Body of pancreas (tissue), 4 donors: ENCODE results near the gene APLP1. TPM values are rescaled to one million over a fixed set of nuclear protein-coding genes. Genes with fewer than 3 reads are reported as not detected.
A peak's percentile ranks its signal among the peaks of the same experiment; 100 is the strongest.

ENCODE experiments used
- ATAC-seq: fragments of 150-250 bp; one replicate; pipeline ENCODE4 v1.9.1; 2016
- DNase-seq, 4 donors: peaks; one replicate each; pipeline ENCODE4 v3.0.0-alpha.2; 2019
- H3K27ac ChIP-seq, 4 donors: fragments of 200-600 bp; sonication (generic); 1 replicate in 3 of 4; 2 replicates in 1 of 4; pipeline versions ENCODE4 v1.5.1 to v1.6.1; 2016 to 2019; ENCODE audit warnings: mild to moderate bottlenecking in 1 of 4, mixed read lengths in 1 of 4, moderate library complexity in 1 of 4
- H3K27me3 ChIP-seq, 2 donors: fragments of 200-600 bp; sonication (generic); one replicate each; pipeline ENCODE4 v1.6.0; 2016; ENCODE audit warnings: mild to moderate bottlenecking in 1 of 2
- H3K36me3 ChIP-seq, 2 donors: fragments of 200-600 bp; sonication (generic); replicated peaks in 1 of 2; 2 replicates each; pipeline ENCODE4 v1.5.1; 2016; ENCODE audit warnings: low read depth in 2 of 2; ENCODE audit not compliant: insufficient read depth in 1 of 2
- H3K4me1 ChIP-seq: fragments of 200-600 bp; sonication (generic); one replicate; pipeline ENCODE4 v1.6.0; 2016
- H3K4me3 ChIP-seq, 2 donors: fragments of 200-600 bp; sonication (generic); 1 replicate in 1 of 2; 2 replicates in 1 of 2; pipeline ENCODE4 v1.5.1; 2016 to 2019
- H3K9me3 ChIP-seq, 3 donors: fragments of 200-600 bp; sonication (generic); 1 replicate in 2 of 3; 2 replicates in 1 of 3; pipeline ENCODE4 v1.5.1; 2016
- CTCF ChIP-seq, 7 experiments: fragments of 450-650 bp in 4 of 7; fragments of 200-600 bp in 3 of 7; sonication (generic) in 3 of 7; IDR thresholded peaks; one replicate each; pipeline ENCODE4 v1.5.1; 2016 to 2019; ENCODE audit warnings: antibody characterized with exemption in 7 of 7
- POLR2A ChIP-seq, 3 donors: fragments of 450-650 bp; IDR thresholded peaks; one replicate each; pipeline ENCODE4 v1.6.1; 2016; ENCODE audit warnings: antibody characterized with exemption in 3 of 3, mild to moderate bottlenecking in 2 of 3
- WGBS, 2 donors: methylation state at CpG; one replicate each; pipeline ENCODE4 v1.1.5; 2017; 5-methylcytosine and 5-hydroxymethylcytosine counted together
- intact Hi-C: fragments of 100-400 bp; cut with DNase I; formaldehyde crosslinking; loops from one replicate; pipeline ENCODE4 v1.15.1; 2023
- total RNA-seq, 2 donors: library from RNA; depleted of rRNA; stranded (reverse); fragments of >200 nt; gene quantifications; one replicate each; pipeline ENCODE4 v1.1.0, GENCODE V29; 2016

Gene APLP1
- total RNA-seq, 2 donors from 2014 or later = 40.9 to 47.0 TPM

GRCh38 chr19:35842666-35843272 is 25.6 kb upstream of the APLP1 start:
- H3K9me3 ChIP-seq = no peaks in the 10 kb centered on the region
- DNase-seq (no peak), ATAC-seq (no peak)
- 86 to 90% methylated on average over 4 of the region's 4 CpGs for WGBS, 2 donors
- H3K27me3 ChIP-seq = no peaks in the 10 kb centered on the region
- no peaks in the 10 kb centered on the region for H3K36me3 ChIP-seq
- no peak for TF ChIP-seq CTCF (IDR thresholded peaks at IDR 0.05)
- no peak for TF ChIP-seq POLR2A (IDR thresholded peaks at IDR 0.05)
- intact Hi-C loops = no loop called here
- H3K4me3 ChIP-seq = no peak overlapping the region
- peaks cover 21% of the 10 kb centered on the region for H3K4me1 ChIP-seq
- H3K27ac ChIP-seq = no peak overlapping the region

- peaks cover 21% of the 10 kb centered on the region for H3K4me1 ChIP-seq
- TF ChIP-seq POLR2A (IDR thresholded peaks at IDR 0.05) (peak in 2 of 3 donors; percentile 11 to 20), CTCF (IDR thresholded peaks at IDR 0.05) (no peak)
- H3K27me3 ChIP-seq = no peaks in the 10 kb centered on the region
- DNase-seq (peak; percentile 69 to 91 (median 80)), ATAC-seq (peak; percentile 13)
- H3K4me3 ChIP-seq = no peak overlapping the region
- intact Hi-C loops = no loop called here
- H3K36me3 ChIP-seq = no peaks in the 10 kb centered on the region
- no peaks in the 10 kb centered on the region for H3K9me3 ChIP-seq
- no peak overlapping the region for H3K27ac ChIP-seq
- 27 to 61% methylated on average over 19 to 29 of the region's 42 CpGs for WGBS, 2 donors
Observed at GRCh38 chr19:35843676-35844481, 24.5 kb upstream of the APLP1 start.

- no peaks in the 10 kb centered on the region for H3K27me3 ChIP-seq
Observed at GRCh38 chr19:35844482-35845214, 23.7 kb upstream of the APLP1 start.

More at GRCh38 chr19:35844482-35845214, 23.7 kb upstream of the APLP1 start:
- no peak for DNase-seq
- no peak for TF ChIP-seq POLR2A (IDR thresholded peaks at IDR 0.05)
- TF ChIP-seq CTCF (IDR thresholded peaks at IDR 0.05) = no peak
- Histone ChIP-seq H3K27ac (peak overlapping the region in 2 of 4 donors; percentile 80 to 86), H3K4me1 (peaks cover 21% of the 10 kb centered on the region), H3K9me3 (no peaks in the 10 kb centered on the region), H3K36me3 (no peaks in the 10 kb centered on the region), H3K4me3 (no peak overlapping the region)
- intact Hi-C loops = no loop called here
- no peak for ATAC-seq
- 60 to 66% methylated on average over 16 of the region's 16 CpGs for WGBS, 2 donors
